ENCODE results near the gene IQCN. TPM values are rescaled to one million over a fixed set of nuclear protein-coding genes. Genes with fewer than 3 reads are reported as not detected.

IQCN gene
- total and polyA plus RNA-seq, 7 donors: 1.2 to 5.8 (median 3.4) TPM

- no peaks in the 10 kb centered on the region for H3K36me3 ChIP-seq
- no peak for TF ChIP-seq EP300 (IDR thresholded peaks at IDR 0.05)
- no peak for TF ChIP-seq CTCF (IDR thresholded peaks at IDR 0.05)
- no peak for TF ChIP-seq POLR2A (IDR thresholded peaks at IDR 0.05)
- no peak for TF ChIP-seq POLR2AphosphoS5 (IDR thresholded peaks at IDR 0.05)
- peaks cover 12 to 76% (median 30%) of the 10 kb centered on the region in 3 donors for H3K27me3 ChIP-seq
- H3K4me1 ChIP-seq: peaks cover 0 to 21% (median 10%) of the 10 kb centered on the region in 4 donors
- H3K4me3 ChIP-seq: no peak overlapping the region
- peaks cover 0 to 12% (median 7%) of the 10 kb centered on the region in 4 donors for H3K9me3 ChIP-seq
- intact Hi-C loops (cut with DNase I): no loop called here
- DNase-seq: no peak
- 21 to 24% methylated on average over 4 of the region's 4 CpGs for WGBS, 2 donors
- no peak overlapping the region for H3K27ac ChIP-seq
Observed at GRCh38 chr19:18231775-18232174, 42.5 kb downstream of the IQCN start.

- WGBS, 2 donors: 54 to 64% methylated on average over 18 of the region's 18 CpGs
- H3K9me3 ChIP-seq: peaks cover 0 to 12% (median 7%) of the 10 kb centered on the region in 4 donors
- no peak overlapping the region for H3K4me3 ChIP-seq
- no peak for TF ChIP-seq POLR2A (IDR thresholded peaks at IDR 0.05)
- TF ChIP-seq EP300 (IDR thresholded peaks at IDR 0.05): no peak
- TF ChIP-seq CTCF (IDR thresholded peaks at IDR 0.05): no peak
- no peak for TF ChIP-seq POLR2AphosphoS5 (IDR thresholded peaks at IDR 0.05)
- peaks cover 12 to 74% (median 35%) of the 10 kb centered on the region in 3 donors for H3K27me3 ChIP-seq
- intact Hi-C loops (cut with DNase I): no loop called here
- H3K4me1 ChIP-seq: peaks cover 0 to 28% (median 15%) of the 10 kb centered on the region in 4 donors
- no peaks in the 10 kb centered on the region for H3K36me3 ChIP-seq
- DNase-seq: no peak
- H3K27ac ChIP-seq: no peak overlapping the region
Observed at GRCh38 chr19:18230941-18231734, 43.1 kb downstream of the IQCN start.

- intact Hi-C loops (cut with DNase I): no loop called here
- Histone ChIP-seq H3K36me3 (no peaks in the 10 kb centered on the region), H3K4me1 (peaks cover 0 to 40% (median 27%) of the 10 kb centered on the region in 4 donors), H3K9me3 (peaks cover 0 to 12% (median 7%) of the 10 kb centered on the region in 4 donors), H3K27me3 (peaks cover 12 to 79% (median 43%) of the 10 kb centered on the region in 3 donors), H3K27ac (no peak overlapping the region), H3K4me3 (no peak overlapping the region)
- 72 to 86% methylated on average over 4 of the region's 4 CpGs for WGBS, 2 donors
- no peak for TF ChIP-seq CTCF (IDR thresholded peaks at IDR 0.05)
- TF ChIP-seq POLR2A (IDR thresholded peaks at IDR 0.05): no peak
- TF ChIP-seq EP300 (IDR thresholded peaks at IDR 0.05): no peak
- TF ChIP-seq POLR2AphosphoS5 (IDR thresholded peaks at IDR 0.05): no peak
- no peak for DNase-seq
Observed at GRCh38 chr19:18229915-18230314, 44.3 kb downstream of the IQCN start.

- H3K9me3 ChIP-seq: peaks cover 0 to 12% (median 7%) of the 10 kb centered on the region in 4 donors
- WGBS, 2 donors: 66 to 71% methylated on average over 5 of the region's 5 CpGs
- intact Hi-C loops (cut with DNase I): no loop called here
- peaks cover 12 to 79% (median 43%) of the 10 kb centered on the region in 3 donors for H3K27me3 ChIP-seq
- DNase-seq: no peak
- H3K4me3 ChIP-seq: no peak overlapping the region
- TF ChIP-seq POLR2AphosphoS5 (IDR thresholded peaks at IDR 0.05): no peak
- no peak for TF ChIP-seq EP300 (IDR thresholded peaks at IDR 0.05)
- peak in 1 of 4 experiments; percentile 14 for TF ChIP-seq CTCF (IDR thresholded peaks at IDR 0.05)
- H3K36me3 ChIP-seq: no peaks in the 10 kb centered on the region
- peaks cover 0 to 44% (median 31%) of the 10 kb centered on the region in 4 donors for H3K4me1 ChIP-seq
- no peak overlapping the region for H3K27ac ChIP-seq
Observed at GRCh38 chr19:18229474-18229873, 44.8 kb downstream of the IQCN start.

All from sigmoid colon (tissue), 7 donors.